Esophagus muscularis mucosa (tissue), 3 donors: ENCODE measurements around the gene TRIM7.

Experiments used
- CTCF ChIP-seq, 3 experiments: fragments of 200-600 bp in 2 of 3; fragments of 450-650 bp in 1 of 3; sonication (generic) in 2 of 3; IDR thresholded peaks; one replicate each; pipeline ENCODE4 v1.5.1; 2017 to 2019; ENCODE audit warnings: antibody characterized with exemption in 3 of 3, mild to moderate bottlenecking in 2 of 3, moderate library complexity in 1 of 3
- POLR2A ChIP-seq: fragments of 450-650 bp; IDR thresholded peaks from one replicate; pipeline ENCODE4 v1.6.1; 2017; ENCODE audit warnings: antibody characterized with exemption, moderate library complexity, mild to moderate bottlenecking, low read depth

GRCh38 chr5:181164076-181164952 lies 40.7 kb downstream of the TRIM7 start:
- TF ChIP-seq POLR2A (no peak), CTCF (IDR thresholded peaks at IDR 0.05) (no peak)
